Choroid plexus epithelial cell (primary cell): ENCODE measurements around the gene TNNI3K.

Experiments
- DNase-seq: peaks from one replicate; pipeline ENCODE4 v3.0.0-alpha.2; 2010; ENCODE audit warnings: low read depth
- H3K4me3 ChIP-seq: 2 replicates; pipeline ENCODE4 v1.5.1; 2011; ENCODE audit warnings: low read depth, mild to moderate bottlenecking, control low read depth, low read length, moderate library complexity
- TF ChIP-seq, protein P1 (sequence below): conservative IDR thresholded peaks from 2 replicates; pipeline ENCODE4 v1.5.1; 2011; ENCODE audit warnings: low read depth, mild to moderate bottlenecking, control low read depth, inconsistent platforms, low read length, moderate library complexity

Gene TNNI3K

DNA sequence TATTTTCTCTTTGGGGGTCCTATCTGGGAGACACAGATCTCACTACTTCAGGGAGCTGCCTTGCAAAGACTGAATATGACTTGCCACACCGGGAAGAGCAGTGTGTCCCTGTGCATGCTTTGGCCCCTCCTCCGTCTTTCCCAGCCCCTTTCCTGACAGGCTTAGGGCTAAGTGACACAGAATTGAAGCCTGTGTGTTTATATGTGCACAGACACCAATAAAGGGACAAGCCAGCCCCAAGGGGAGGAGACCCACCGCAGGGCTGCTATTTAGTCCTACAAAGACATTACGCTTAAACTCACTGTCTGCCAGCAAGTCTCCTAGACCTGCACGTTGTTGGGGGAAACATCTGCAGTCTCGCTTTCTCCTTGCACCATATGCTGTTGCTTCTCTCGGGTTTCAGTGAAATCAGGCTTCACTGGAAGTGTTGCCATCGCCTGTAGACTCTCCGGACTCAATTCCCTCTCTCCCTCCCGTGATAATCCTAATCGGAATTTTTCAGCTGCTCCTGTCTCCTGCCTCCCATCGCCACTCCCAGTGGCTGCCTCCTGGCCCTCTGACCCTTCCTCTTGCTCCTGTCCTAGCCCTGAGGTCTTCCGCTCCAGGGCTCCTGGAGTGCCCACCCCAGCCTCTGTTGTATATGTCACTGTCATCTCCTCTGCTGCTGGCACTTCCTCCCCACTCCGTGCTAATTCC is 335.8 kb downstream of the TNNI3K start:
- no peak overlapping the region for H3K4me3 ChIP-seq
- TF ChIP-seq, protein P1, sequence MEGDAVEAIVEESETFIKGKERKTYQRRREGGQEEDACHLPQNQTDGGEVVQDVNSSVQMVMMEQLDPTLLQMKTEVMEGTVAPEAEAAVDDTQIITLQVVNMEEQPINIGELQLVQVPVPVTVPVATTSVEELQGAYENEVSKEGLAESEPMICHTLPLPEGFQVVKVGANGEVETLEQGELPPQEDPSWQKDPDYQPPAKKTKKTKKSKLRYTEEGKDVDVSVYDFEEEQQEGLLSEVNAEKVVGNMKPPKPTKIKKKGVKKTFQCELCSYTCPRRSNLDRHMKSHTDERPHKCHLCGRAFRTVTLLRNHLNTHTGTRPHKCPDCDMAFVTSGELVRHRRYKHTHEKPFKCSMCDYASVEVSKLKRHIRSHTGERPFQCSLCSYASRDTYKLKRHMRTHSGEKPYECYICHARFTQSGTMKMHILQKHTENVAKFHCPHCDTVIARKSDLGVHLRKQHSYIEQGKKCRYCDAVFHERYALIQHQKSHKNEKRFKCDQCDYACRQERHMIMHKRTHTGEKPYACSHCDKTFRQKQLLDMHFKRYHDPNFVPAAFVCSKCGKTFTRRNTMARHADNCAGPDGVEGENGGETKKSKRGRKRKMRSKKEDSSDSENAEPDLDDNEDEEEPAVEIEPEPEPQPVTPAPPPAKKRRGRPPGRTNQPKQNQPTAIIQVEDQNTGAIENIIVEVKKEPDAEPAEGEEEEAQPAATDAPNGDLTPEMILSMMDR, result no peak
- DNase-seq, result no peak

DNA sequence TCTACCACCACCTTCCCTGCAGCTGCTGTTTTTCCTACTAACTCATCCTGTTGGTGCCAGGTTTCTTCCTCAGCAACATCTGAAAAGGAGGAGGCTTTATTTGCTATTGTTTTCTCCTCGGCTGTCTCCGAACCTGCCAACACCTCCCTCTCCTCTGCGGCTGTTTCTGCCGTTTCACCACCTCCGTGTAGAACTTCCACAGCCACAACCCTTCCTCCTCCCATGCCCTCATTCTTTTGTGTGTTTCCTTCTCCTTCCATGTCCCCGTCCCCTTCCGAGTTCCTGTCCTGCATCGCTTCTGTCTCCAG is 336.3 kb downstream of the TNNI3K start:
- no peak overlapping the region for H3K4me3 ChIP-seq
- TF ChIP-seq, protein P1, result no peak
- DNase-seq, result no peak

DNA sequence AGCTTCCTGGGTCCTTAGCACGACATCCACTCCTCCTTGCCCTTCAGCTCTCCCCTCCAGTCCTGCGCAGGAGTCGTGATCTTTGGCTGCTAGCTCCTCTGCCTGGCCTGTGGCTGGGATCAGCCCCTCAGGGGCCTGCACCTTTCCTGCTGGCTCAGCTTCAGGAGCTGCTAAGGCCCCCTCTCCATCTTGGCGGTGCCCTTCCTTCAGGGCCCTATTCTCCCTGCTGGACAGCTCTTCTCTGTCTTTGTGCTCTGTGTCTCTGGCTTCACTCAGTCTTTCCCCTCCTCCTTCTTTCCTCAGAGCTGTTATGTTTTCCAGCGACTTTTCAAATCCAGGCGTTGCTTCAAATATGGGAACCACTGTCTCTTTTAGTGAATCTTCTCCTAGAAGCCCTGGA is 336.7 kb downstream of the TNNI3K start:
- no peak overlapping the region for H3K4me3 ChIP-seq
- TF ChIP-seq, protein P1, result no peak
- DNase-seq, result no peak

DNA sequence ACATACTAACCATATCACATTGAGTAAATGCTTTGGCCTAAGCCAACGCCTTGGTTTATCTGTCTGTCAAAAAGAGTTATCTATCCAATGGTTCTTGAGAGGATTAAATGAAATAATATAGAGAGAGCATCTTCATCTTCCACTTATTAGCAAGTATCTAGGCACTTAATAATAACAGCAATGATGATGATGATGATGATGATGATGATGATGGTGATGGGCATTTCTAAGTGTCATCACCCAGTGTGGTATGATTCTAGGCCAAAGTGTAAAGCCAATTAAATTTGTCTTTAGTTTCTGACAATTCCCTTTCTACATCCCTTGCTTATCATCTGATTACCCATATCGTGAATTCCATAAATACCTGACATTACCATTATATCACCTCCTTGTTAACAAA is 342.9 kb downstream of the TNNI3K start:
- H3K4me3 ChIP-seq, result no peak overlapping the region
- DNase-seq, result no peak
- TF ChIP-seq, protein P1, result no peak

DNA sequence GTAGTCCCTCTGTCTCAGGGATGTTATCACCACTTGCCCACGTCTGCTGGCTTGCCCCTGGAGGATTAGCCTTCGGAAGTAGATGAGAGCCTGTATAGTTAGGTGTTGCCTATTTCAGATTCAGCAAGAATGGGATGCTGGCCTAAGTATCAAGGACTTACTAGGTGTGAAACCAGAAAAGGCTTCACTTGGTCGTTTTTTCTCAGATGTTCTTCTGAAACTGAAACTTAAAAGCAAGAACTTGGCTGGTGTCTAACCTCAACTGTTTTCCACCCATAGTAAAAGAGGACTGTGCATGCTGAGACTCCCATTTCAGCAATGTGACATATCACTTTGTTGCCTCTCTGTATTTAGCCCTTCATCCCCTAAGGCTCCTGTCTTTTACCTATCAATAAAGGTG is 344.2 kb downstream of the TNNI3K start:
- no peak for DNase-seq
- TF ChIP-seq, protein P1, result no peak

DNA sequence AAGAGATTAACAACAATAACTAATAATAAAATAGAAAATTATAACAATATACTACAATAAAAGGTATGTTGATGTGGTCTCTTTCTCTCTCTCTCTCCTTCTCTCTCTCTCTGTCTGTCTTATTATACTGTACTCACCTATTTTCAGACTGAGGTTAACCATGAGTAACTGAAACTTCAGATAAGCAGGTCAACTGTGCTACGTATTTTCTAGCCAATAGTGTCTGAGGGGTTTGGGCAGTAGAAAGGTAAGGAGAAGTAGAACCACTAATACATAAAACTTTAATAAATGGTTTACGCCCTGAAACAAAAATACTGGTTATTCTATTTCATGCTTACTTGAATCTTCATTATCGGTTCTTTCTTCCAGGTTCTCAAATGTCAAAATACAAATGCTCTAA is 348.2 kb downstream of the TNNI3K start:
- no peak for DNase-seq
- H3K4me3 ChIP-seq, result no peak overlapping the region
- TF ChIP-seq, protein P1, result no peak

More for the DNA sequence above, 344.2 kb downstream of the TNNI3K start:
- no peak overlapping the region for H3K4me3 ChIP-seq

DNA sequence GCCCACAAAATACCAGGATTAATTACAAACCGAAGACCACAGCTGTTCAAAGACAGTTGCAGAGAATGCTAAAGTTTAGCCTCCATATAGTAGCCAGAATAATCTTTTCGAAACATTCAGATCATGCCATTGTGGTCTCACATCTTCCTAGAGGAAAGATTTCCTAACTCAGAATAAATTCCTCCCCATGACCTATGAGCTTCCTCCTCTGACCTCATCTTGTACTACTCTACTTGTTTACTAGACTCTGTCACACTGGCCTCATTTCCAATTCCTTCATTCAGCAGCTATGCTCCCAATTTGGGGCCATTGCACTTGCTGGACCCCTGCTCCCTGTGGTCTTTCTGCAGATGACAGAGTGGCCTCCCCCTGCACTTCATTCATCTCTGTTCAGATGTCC is 349.0 kb downstream of the TNNI3K start:
- DNase-seq, result peak; percentile 13
- H3K4me3 ChIP-seq, result no peak overlapping the region
- TF ChIP-seq, protein P1, result no peak
